Amygdala (tissue), 56 donors: ENCODE data around the gene EPHA2.

Source experiments
- DNase-seq, 56 donors: peaks; one replicate each; lab custom pipeline; 2025; lab: John Stamatoyannopoulos, UW

The EPHA2 gene

GRCh38 chr1:16151995-16152384, 3.9 kb downstream of the EPHA2 start:
- no peak for DNase-seq

GRCh38 chr1:16151196-16151994, 4.5 kb downstream of the EPHA2 start:
- DNase-seq = no peak

DNA sequence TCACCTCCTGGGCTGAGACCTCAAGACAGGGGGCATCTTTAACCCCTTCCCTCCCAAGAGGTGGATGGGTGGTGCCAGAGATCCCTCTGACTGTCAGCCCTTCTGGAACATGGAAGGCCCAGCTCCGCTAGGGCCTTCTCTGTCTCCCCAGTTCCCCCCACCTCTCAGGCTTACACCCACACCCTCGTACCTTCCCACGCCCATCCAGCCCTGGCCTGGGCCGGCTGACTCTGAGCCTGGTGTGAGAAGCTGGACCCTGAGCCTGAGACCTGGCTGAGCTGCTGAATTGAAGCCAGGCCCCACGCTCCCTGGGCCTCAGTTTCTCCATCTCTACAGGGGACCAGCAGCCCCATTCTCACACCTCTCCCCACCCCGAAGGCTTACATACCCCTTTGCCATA, 5.4 kb downstream of the EPHA2 start:
- DNase-seq = no peak

DNA sequence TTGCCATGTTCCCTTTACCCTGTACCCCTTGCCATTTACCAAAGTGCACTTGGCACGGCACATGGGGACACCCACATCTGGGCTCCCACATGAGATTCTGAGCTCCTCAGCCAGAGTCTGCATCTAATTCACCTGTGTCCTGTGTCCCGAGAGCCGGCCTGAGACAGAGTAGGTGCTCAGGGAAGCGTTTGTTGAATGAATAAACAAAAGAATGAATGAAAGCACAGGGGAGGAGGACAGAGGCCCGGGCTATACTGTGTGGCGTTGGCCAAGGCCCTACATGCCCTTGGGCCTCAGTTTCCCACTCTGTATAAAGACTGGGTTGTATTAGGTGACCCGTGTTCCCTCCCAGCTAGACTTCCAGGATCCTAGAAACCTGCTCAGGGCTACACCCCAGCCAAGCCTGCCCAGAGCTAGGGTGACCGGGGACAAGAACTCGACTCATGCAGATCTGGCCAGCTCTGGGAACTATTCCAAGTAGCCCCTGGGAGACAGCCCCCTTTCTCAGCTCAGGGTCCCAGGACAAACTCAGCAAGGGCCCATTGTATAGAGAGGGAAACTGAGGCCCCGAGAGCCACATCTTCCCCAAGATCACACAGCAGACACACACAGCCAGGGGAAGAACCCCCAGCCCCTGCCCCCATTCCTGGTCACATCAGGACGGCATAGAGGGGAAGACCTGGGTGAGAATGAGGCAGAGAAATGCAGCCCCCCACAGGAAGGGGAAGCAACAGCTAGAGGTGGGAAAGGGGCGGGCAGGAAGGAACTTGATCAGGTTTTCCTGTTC, 6.0 kb downstream of the EPHA2 start:
- DNase-seq = no peak

DNA sequence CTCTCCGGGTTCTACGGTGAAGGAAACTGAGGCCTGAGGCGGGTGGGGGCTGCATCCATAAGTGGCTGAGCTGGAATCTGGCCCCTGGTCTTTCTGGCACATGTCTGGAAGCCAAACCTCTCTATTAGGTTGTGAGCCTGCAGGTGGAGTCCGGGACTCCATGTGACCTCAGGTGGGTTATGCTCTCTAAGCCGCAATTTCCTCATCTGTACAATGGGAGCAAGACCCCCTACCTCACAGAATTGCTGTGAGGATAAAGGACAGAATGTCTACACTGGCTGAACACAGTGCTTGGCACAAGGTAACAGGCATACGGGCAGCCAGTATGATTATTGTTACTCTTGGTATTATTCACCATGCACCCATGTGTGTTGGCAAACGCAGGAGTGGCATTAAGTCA, 6.7 kb downstream of the EPHA2 start:
- DNase-seq = no peak

GRCh38 chr1:16148329-16149092, 7.4 kb downstream of the EPHA2 start:
- no peak for DNase-seq

- DNase-seq = no peak
Observed at GRCh38 chr1:16147156-16147926, 8.5 kb downstream of the EPHA2 start.

DNA sequence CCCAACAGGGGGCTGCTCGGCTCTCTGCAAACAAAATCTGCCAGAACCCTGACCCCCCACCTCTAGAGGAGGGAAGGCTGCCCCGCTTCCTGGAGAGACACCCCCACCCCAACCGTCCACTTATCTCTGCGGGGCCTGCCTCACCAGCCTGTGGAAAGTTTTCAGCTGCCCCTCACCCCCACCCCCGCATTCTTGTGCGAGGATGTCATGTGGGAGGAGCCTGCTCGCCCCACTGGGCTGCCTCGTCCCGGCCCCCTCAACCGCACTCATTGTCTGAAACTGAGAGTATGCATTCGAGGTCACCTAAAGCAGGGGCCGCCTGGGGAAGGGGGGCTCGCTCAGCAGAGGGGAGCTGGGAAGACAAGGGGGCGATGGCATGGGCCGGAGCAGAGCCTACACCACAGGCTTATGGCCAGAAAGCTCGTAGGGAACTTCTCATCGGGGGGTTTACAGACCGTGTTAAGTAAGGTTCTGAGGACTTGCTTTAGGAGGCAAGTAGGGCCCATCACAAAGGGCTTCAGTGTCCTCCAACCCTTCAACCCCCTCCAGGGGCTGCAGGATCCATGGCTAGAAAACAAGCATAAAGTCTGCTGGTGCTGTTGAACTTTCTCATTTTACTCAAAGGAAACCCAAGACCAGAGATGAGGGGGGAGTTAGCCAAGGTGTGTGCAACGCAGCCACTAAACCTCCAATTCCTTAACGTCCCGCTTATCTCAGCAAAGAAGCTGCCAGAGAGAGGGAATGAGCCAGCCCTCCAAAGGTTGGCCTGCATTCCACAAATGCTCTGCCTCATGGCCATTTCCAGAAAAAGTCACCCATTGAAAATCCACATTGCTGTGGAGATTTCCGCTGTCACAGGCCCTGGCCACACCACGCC, 9.4 kb downstream of the EPHA2 start:
- no peak for DNase-seq

DNA sequence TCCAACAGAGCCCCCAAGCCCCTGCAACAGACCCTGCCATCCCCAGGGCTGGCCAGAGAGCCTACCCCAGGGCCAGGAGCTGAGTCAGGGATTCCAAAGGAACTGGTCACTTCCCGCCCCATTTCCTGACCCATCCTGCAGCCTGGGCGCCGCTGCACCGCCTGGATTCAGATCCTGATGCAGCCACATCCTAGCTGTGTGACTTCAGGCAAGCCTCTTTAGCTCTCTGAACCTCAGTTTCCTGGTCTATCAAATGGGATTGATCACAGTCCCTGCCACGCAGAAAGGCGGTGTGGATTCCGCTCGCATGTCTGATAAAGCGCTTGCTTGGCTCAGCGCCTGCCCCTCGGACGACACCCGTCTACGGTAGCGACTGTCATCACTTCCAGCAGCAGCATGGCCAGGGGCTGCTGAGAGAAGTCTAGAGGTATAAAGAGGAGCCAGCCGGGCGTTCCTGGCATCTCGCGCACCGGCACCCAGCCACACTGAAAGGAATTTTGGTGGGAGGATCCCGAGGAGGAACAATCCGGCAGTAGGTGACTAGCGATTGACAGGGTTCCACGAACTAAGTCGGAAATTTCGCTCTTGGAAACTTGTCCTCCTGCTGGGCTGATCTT, 10.1 kb downstream of the EPHA2 start:
- DNase-seq = no peak

DNA sequence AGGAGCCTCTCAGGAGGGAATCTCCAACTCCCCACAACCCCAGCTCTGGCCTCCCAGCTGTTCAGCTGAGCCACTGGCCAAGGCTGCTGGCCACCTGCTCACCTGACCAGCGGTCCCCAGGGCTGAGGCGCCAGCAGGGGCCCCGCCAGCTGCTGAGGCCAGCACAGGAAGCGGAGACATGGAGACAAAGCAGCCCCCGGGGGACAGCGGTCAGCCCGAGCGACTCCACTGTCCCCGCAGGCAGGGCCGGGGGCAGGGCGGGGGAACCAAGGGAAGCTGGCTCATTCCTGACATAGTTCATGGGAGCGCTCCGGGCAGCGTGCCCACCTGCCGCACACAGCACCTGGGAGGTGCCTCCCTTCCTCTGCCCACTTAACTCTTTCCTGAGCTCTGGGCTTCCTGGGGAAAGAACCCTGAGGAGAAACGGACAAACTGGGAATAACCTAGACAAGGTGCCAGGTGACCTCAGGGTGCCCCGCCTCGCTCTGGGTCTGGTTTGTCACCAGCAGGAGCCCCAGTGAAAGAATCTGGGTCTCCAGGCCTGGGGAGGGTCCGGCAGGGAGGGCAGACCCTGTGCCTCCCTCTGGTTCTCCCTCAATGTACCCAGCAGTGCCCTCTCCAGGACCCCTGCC, 10.7 kb downstream of the EPHA2 start:
- no peak for DNase-seq

DNA sequence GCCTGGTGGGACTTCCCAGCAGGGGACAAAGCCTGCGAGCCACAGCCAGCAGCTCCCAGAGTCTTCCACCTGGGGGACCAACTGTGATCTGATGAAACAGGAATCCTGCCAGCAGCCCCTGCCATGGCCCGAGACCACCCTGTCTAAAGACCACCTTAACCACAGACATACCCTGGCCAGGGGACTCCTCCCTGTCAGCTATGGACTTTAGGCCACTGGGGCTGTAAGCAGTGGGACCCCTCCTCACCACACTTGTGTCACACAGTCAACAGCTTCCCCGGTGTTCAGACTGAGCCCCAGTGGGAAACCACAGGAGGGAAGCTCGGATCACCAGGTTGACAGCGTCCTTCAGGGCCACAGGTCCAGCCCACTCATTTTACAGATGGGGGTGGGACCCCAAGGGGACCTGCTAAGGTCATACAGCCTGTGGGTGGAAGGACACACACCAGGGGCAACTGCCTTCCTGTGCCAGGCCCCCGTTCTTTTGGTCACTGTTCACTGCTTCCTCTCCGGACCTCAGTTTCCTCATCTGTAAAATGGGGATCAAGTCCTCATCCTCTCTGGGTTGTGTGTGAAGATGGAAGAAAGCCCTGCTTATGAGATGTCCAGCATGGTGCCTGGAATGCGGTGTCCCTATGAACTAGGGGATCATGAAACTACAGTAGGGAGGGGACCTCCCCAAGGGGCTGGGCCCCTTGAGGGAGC, 11.4 kb downstream of the EPHA2 start:
- no peak for DNase-seq

DNA sequence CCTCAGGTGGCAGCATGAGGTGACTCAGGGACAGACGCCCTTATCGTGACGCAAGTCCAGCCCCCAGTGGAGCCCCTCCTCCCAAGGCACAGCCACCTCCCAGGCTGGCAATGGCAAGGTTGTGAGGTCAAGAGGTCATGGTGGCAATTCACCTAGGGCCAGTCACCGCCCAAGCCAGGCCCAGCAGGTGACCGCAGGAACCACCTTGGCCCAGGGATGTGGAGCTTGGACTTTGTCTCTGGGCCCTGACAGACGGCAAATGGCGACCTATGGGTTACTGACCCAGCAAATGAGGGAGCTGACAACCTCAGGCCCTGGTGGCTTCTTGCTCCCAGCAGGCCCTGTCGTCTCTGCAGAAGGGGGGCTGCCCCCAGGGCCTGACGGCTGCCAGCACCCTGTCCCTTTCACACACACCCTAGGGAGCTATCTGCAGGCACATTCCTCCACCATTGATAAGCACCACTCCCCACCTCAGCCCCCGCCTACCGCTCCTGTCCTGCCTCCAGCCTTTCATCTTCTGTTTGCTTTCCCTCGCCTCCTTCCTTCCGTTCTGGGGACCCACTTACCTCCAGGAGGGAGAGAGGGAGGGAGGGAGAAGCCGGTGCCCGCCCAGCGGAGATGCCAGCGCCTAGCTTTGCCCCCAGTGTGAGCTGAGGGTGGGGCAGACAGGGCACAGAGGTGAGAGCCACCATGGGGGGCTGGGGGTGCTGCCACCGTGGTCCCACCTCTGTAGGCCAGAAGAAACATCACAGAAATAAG, 12.1 kb downstream of the EPHA2 start:
- no peak for DNase-seq

DNA sequence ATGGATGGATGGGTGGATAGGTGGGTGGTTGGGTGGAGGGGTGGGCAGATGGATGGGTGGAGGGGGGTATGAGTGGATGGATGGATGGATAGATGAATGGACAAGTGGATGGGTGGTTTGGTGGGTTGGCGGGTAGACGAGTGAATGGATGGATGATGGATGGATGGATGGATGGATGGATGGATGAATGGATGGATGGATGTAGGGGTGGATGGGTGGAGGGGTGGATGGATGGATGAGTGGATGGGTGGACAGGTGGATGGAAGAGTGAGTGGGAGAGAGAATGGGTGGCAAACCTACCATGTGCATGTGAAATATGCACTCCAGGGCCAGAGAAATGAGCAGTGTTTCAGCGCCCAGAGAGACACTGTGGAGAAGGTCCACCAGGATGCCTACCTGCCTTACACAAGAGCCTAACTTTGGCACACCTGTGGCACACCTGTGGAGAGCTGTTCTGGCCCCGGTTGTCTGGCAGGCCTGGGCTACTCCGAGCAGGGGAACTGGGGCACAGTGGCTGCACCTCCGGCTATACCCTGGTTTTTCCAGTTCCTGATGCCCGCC, 12.8 kb downstream of the EPHA2 start:
- no peak for DNase-seq

DNA sequence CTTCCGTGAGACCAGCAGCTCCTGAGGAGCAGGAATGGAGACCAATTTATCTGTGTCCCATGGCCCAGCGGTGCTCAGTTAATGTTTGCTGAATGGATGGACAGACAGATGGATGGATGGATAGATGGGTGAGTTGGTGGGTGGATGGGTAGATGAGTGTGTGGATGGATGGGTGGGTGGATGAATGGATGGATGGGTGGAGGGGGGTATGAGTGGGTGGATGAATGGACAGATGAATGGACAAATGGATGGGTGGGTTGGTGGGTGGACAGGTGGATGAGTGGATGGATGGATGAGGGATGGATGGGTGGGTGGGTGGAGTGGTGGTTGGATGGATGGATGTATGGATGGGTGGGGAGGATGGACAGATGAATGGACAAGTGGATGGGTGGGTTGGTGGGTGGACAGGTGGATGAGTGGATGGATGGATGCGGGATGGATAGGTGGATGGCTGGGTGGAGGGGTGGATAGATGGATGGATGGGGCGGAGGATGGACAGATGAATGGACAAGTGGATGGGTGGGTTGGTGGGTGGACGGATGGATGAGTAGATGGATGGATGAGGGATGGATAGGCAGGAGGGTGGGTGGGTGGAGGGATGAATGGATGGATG, 13.4 kb downstream of the EPHA2 start:
- no peak for DNase-seq

DNA sequence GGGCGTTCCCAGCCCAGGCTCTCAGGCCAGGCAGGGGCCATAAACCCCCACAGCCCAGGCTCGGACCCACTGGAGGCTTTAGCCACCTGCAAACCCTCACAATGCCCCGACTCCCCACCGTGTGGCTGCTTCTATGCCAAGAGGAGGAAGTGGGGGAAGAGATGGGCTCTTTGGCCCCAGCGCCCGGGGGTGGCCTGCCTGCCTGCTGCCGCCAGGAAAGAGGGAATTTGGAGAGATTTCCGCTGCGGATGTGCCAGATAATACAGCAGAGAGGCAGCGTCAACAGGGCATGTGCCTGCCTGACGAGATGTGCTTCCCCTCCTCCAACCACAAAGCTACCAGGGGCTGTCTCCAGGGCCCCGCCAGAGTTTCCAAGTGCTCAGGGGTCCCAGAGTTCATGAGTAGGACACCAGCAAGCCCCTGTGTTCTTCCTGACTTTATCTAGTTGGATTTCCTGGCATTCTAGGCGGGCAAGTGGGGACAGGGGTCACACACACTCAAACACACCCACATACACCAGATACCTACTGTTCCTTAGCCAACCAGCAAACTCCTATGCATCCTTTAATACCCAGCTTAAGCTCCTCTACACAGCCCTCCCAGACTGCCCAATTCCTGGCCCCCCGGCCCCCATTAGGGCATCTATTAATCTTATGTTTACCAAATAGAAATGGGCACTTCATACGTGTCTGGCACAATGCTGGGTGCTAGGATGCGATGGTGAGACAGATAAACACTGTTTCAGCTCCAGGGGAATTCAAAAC, 14.1 kb downstream of the EPHA2 start:
- no peak for DNase-seq
